GM04504 (cell line): ENCODE data around the gene DDX10.

Experiments
- DNase-seq: peaks from one replicate; pipeline ENCODE4 v3.0.0-alpha.2; 2012; ENCODE audit warnings: low read depth

Gene DDX10

DNA sequence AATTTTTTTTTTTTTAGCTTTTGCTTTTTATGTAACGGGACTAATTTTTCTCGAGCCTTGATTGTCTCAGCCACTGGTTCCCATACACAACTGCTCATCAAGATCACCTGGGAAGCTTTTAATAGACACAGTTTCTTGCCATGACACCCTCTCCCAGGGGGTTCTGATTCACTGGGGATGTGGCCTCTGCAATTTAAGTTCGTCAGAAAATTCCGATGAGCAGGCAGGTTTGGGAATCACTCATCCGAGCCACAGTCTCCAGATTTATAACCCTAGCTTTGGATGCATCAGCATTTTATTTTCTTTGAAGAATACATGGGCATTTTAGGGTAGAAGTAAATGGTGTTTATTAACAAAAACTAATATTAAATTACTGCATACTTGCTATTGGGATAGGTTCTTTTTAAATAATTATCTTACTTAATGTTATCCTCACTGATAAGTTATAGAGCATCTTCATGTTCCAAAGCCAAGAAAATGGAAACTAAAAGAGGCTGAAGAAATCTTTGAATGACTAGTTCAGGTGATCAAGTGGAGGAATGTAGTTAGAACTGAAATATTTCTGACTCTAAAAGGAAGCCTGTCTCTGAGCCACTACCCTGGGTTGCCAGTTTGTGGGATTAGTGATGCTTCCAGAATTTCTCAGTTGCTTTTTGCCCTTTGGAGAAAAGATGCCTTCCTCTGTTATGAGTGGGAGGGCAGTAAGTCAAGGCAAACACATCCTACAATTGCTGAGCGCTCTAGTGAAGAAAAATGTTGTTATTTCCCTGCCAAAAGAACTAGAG is 319.0 kb downstream of the DDX10 start:
- no peak for DNase-seq

DNA sequence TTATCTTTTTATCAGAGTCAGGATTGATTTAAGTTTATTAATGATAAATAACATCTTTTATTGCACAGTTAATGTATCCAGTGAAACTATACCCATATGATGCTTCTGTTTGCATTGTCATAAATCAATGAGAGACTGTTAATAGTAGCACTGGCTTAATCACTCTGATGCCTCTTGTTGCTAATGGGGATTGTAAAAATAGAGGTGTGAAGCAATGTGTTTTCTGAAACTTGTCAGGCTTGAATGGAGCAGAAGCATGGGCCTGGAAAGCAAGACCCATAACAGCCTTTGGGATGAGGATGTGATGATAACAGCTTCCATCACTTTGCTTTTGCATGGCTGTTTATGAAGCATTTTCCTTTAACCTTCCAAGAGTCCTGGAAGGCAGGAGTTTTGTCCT is 319.7 kb downstream of the DDX10 start:
- no peak for DNase-seq

DNA sequence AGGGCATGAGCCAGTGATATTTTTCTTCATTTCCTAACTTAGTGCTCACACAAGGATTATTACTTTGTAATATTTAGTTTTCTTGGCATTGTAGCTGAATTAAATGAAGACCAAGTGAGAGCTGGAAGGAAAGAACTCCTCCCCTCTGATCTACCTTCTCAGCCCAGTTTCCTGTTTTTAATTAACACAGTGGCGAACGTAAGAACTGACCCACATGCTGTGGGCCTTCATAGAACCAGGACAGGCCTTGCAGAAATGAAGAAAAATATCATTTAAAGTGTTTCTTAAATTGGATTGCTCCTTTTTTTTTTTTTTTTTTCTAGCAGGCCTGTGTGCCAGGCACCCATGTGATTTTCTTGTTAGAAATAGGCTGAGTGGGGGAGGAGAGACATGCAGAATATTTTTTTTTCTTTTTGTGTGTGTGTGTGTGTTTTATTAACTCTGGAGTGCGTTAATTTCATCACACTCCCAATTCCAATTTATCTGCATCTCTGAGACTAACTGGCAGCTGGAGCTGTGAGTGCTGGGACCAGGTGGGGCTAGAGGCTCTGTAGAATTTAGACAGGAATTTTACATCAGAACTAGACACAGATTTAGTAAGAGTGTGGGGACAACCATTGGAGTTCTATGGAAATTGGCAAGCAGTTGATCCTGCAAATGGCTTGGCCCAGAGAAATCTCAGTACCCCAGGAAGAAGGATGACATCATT is 320.5 kb downstream of the DDX10 start:
- DNase-seq: no peak

DNA sequence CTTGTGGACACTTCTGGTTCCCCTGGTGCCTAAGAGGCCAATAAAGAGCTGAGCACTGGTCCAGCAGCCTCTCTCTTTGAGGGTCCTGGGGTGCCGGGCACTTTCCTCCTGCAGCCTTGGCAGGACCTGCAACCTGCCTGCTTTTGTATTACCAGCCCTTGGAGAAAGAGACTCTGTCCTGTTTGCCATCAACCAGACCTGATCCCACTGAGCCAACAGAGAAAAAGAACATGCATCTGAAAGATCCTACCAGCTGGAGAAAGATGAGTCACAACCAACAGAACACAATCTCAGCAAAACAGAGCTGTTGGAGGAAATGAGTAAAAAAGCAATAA is 321.0 kb downstream of the DDX10 start:
- no peak for DNase-seq
